GM18517 (cell line): ENCODE data around the gene GRID2.
A peak's percentile ranks its signal among the peaks of the same experiment; 100 is the strongest.
"Not testable (repeated sequence)": the region's sequence is repeated elsewhere in the genome, so short reads cannot be mapped to it uniquely, and the experiment has no call there.

ENCODE experiments used
- ATAC-seq: cut with Tn5 transposase; IDR thresholded peaks from one replicate; pipeline ENCODE4 v1.9.1; 2021; ENCODE audit warnings: mild to moderate bottlenecking, moderate library complexity; ENCODE audit not compliant: unreplicated experiment

The GRID2 gene

DNA sequence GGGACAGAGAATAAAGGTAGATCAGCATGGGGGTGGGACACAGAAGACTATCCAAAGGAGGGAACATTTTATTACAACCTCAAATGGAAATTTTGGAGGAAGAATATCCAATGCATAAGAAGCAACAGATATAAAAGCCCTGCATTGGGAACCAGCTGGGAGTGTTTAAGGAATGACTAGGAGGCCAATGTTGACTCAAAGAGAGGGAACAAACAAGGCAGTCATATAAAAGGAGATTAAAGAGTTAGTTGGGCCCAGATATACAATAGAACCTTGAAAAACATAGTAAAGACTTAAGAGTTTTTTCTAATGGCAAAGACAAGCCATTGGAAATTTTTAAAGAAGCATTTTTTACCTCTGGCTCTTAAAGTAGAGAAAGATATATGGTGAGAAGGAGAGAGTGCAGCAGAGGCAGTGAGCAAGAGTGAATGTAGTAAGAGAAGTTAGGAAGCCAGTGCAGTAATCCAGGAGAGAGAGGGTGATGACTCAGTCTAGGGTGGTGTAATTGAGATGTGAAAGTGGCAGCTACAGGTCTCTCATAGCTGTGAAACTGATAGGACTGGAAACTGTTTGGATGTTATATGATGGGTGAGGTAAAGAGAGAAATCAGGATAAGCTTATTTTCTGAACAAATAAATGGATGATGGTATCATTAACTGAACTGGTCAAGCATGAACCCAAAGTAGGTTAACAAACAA lies 1342.6 kb downstream of the GRID2 start:
- no peak for ATAC-seq

GRCh38 chr4:93648258-93648657 lies 1344.5 kb downstream of the GRID2 start:
- ATAC-seq, result no peak

GRCh38 chr4:93649828-93650227 lies 1346.1 kb downstream of the GRID2 start:
- ATAC-seq, result no peak

GRCh38 chr4:93654211-93654610 lies 1350.4 kb downstream of the GRID2 start:
- ATAC-seq, result no peak

GRCh38 chr4:93657527-93657926 lies 1353.8 kb downstream of the GRID2 start:
- no peak for ATAC-seq

GRCh38 chr4:93658443-93658842 lies 1354.7 kb downstream of the GRID2 start:
- no peak for ATAC-seq

DNA sequence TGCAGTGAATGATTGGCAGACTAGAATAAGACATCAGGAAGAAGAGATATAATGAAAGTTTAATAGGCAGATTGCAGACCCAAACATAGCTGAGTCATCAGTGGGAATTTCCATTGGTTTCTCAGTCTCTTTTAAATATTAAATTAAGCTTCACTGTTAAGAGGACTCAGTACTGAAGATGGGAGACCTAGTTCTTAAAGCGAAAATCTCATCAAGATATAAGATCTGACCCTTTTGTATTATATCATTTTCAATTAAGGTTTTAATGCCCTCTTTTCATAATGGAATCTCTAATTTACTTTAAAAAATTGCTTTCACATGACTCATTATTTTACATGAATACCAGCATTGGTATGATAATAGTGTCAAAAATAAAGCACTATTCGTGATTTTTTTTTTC lies 1355.9 kb downstream of the GRID2 start:
- ATAC-seq, result no peak

DNA sequence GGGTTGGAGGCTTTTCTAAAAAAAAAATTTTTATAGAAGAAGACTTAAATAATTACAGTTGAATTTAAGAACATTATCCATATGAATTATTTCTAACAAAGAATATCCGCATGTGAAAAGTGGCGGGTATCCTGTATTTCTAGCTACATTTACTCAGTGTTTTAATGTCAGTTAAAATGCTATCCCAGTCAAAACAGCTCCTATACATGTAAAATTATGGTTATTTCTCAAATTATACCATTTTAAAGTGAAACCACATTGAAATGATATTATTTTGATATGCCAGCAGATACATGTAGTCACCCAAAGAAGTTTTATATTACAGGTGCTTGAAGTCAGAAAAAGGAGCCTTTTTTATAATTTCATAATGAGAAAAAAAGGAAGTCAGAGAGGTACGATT lies 1356.3 kb downstream of the GRID2 start:
- no peak for ATAC-seq

DNA sequence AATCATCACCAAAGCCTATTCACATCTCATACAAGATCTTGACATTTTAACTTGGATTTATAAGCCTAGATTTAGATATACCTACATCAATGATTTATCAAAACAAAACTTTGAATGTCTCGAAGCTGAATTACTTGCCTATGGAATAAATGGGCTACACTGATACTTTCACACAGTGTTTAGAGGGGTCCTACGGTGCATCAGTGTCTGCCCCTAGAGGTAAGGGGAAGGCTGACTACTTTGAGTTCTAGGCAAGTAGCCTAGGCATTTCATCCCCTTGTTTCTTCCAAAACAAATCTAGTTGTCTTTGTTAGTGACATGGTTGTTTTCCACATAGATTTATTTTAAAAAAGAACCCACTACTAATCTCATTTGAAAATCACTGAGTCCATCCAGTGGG lies 1366.7 kb downstream of the GRID2 start:
- ATAC-seq, result no peak

DNA sequence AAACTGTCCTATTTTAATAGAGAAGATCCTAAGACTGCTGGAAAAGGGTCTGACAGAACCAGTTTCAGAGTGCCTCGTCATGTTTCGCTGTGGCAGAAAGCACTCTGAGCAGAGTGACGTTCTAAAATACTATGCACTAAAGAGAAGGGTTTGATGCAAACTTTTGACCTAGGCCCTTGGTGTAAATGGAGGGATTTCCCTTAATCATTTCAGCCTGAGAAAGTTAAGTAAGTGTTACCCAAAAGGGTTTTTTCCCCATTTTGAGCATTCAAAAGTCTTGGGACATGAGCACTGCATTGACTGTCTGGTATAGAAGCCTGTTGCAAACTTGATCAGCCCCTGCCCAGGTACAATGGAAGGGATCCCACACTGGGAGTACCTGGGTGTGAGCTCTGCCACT lies 1367.3 kb downstream of the GRID2 start:
- ATAC-seq, result no peak

GRCh38 chr4:93676937-93677336 lies 1373.2 kb downstream of the GRID2 start:
- not testable (repeated sequence) for ATAC-seq

DNA sequence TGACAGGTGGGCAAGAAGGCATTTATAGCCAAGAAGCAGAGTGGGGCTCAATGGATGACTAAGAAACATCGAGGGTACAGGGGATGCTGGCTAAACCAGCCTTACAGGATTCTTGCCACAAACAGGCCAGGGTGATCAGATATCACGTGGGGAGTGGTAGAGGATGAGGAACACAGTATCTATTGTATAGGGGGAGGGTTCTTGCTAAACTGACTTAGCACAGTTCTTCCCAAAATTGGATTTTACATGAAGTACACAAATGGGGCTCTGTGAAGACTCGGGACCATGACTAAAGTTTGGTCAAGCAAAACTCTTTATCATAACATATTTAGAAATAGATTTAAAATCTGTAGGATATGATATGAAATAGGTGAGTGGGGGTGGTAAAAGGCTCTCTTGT lies 1380.8 kb downstream of the GRID2 start:
- ATAC-seq, result no peak

DNA sequence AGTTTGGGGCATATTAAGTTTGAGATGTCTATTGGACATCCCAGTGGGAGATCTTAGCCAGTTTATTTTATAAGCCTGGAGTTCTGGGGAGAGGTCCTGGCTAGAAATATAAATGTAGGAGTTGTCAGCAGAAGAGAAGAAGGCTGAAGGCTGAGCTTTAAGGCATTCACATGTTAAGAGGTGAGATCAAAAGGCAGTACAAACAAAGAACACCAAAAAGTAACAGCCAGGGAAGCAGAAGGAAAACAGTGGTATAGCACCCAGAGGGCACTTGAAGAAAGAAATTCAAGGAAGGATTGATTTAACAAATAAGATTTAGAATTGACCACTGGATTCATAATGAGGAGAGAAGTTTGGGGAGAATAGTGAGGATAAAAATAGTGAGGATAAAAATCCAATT lies 1383.5 kb downstream of the GRID2 start:
- ATAC-seq, result no peak

DNA sequence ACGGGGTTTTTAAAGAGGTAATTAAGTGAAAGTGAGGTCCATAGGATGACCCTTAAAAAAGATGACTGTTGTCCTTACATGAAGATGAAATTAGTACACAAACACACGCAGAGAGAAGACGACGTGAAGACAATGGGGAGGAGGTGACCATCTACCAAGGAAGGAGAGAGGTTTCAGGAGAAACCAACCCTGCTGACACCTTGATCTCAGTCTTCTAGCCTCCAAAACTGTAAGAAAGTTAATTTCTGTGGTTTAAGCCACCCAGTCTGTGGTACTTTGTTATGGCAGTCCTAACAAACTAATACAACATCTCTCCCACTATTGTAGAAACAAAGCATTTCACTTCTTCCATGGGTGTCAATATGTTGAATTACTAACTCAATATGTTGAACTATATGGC lies 1385.2 kb downstream of the GRID2 start:
- ATAC-seq, result no peak

- no peak for ATAC-seq
Measured at GRCh38 chr4:93693141-93693540, 1389.4 kb downstream of the GRID2 start.

DNA sequence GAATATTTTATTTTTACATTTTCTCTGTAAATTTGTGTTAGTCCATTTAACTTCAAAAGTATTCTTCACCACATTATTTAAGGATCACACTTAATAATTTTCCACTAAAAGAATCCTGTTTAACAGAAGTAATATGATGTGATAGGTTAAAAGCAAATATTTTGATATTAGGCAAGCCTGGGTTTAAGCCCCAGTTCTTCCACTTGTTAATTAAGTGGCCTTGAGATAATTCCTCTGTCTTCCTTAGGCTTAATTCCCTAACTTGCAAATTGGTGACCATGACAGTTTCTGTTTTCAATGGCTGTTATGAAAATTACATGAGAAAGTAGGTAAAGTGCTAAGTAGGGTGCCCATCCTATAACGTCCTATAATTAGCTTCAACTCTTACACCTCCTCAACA lies 1394.9 kb downstream of the GRID2 start:
- no peak for ATAC-seq

DNA sequence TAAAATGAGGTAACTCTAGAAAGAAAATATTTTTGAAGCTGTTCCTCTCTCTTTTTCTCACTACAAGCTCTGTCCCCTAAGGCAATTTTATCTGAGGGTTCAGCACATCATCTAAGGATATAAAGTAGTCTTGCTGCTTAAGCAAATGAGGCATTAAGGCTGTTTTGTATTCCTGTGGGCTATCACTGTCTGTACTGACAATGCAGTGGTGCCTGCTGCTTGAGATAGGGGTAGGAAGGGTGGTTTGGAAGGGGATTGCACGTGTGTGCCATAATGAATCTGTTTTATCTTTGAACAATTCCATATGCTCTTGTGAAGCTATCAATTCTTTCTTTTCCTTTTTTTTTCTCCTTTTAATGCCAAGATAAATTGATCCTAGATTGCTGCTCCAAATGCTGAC lies 1396.8 kb downstream of the GRID2 start:
- ATAC-seq, result no peak

DNA sequence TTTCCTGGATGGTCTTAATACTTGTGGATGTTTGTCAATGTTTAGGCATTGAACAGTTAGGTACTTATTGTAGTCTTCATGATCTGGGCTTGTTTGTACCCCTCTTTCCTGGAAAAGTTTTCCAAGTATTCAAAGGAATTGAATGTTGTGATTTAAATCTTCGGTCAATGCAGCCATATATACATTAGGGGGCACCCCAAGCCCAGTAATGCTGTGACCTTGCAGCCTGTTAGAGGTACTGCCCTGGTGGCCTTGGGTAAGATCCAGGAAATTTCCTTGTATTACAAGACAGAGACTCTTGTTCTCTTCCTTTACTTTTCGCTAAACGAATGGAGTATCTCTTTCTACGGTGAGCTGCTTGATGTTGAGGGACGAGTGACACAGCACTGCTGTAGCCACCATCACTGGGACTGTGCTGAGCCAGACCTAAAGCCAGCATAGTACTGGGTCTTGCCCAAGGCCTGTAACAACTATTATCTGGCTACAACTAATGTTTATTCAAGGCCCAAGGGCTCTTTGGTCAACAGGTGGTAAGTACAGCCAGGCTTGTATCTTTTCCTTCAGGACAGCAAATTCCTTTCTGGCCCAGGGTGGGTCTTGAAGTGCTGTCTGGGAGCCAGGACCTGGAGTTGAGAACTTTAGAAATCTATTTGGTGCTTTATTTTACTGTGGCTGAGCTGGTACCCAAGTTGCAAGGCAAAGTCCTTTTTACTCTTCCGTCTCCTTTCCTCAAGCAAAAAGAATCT lies 1406.5 kb downstream of the GRID2 start:
- peak; percentile 49 for ATAC-seq

- no peak for ATAC-seq
Measured at GRCh38 chr4:93710847-93711430, 1407.2 kb downstream of the GRID2 start.

GRCh38 chr4:93718233-93718632 lies 1414.5 kb downstream of the GRID2 start:
- no peak for ATAC-seq

- ATAC-seq, result no peak
Measured at GRCh38 chr4:93719552-93719951, 1415.8 kb downstream of the GRID2 start.

DNA sequence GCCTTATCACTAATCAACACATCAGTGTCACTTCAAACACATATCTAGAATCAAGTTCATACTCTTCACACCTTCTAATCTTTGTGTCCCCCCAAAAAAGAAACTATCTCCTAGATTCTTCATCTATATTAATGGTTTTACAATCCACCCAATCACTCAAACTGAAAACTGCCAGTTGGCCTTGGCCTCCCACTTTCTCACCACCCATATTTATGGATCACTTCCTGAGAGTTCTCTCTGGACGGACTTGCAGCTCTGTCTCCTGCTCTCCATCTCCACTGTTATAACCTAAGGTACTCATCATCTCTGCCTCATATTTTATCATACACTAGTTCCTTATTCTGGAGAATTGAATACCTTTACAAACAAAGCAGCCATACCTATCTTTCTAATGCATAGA lies 1418.7 kb downstream of the GRID2 start:
- ATAC-seq, result no peak
